Mesendoderm (in vitro differentiated cells): ENCODE results near the gene GMDS.

ENCODE experiments used
- DNase-seq: peaks from one replicate; pipeline ENCODE4 v3.0.0; 2013
- H2AK5ac ChIP-seq: 2 replicates; pipeline ENCODE4 v1.6.1; 2013; ENCODE audit warnings: low read length, inconsistent platforms
- H2BK120ac ChIP-seq: 2 replicates; pipeline ENCODE4 v1.6.1; 2013; ENCODE audit warnings: low read depth, mild to moderate bottlenecking, low read length, moderate library complexity, mixed read lengths
- H2BK15ac ChIP-seq: replicated peaks from 2 replicates; pipeline ENCODE4 v1.6.1; 2013; ENCODE audit warnings: low read depth, mild to moderate bottlenecking, moderate library complexity
- H2BK5ac ChIP-seq: 2 replicates; pipeline ENCODE4 v1.6.1; 2013; ENCODE audit warnings: low read length, inconsistent platforms
- H3K18ac ChIP-seq: 2 replicates; pipeline ENCODE4 v1.6.1; 2013; ENCODE audit warnings: mild to moderate bottlenecking, low read length, mixed read lengths
- H3K23ac ChIP-seq: one replicate; pipeline ENCODE4 v1.6.1; 2013; ENCODE audit warnings: low read length
- H3K27ac ChIP-seq: 2 replicates; pipeline ENCODE4 v1.5.1; 2013; ENCODE audit warnings: low read depth, mild to moderate bottlenecking, inconsistent platforms, low read length, moderate library complexity
- H3K27me3 ChIP-seq: 2 replicates; pipeline ENCODE4 v1.6.1; 2013; ENCODE audit warnings: low read length, control low read depth, mild to moderate bottlenecking, inconsistent platforms; ENCODE audit not compliant: insufficient read depth, poor library complexity
- H3K36me3 ChIP-seq: 2 replicates; pipeline ENCODE4 v1.6.1; 2013; ENCODE audit warnings: low read length, inconsistent platforms; ENCODE audit not compliant: control insufficient read depth, insufficient read depth
- H3K4ac ChIP-seq: one replicate; pipeline ENCODE4 v1.6.1; 2013; ENCODE audit warnings: low read depth, mild to moderate bottlenecking, low read length, moderate library complexity
- H3K4me1 ChIP-seq: 2 replicates; pipeline ENCODE4 v1.6.1; 2013; ENCODE audit warnings: low read depth, low read length, inconsistent platforms; ENCODE audit not compliant: control insufficient read depth
- H3K4me2 ChIP-seq: 2 replicates; pipeline ENCODE4 v1.6.1; 2013; ENCODE audit warnings: low read length
- H3K4me3 ChIP-seq: 2 replicates; pipeline ENCODE4 v1.5.1; 2013; ENCODE audit warnings: mild to moderate bottlenecking, low read length
- H3K56ac ChIP-seq: one replicate; pipeline ENCODE4 v1.6.1; 2013; ENCODE audit warnings: low read length
- H3K79me1 ChIP-seq: 2 replicates; pipeline ENCODE4 v1.6.1; 2013; ENCODE audit warnings: low read length, inconsistent platforms
- H3K79me2 ChIP-seq: 2 replicates; pipeline ENCODE4 v1.6.1; 2013; ENCODE audit warnings: mild to moderate bottlenecking, low read length; ENCODE audit not compliant: control insufficient read depth, insufficient read depth
- H3K9ac ChIP-seq: 2 replicates; pipeline ENCODE4 v1.6.1; 2013; ENCODE audit warnings: low read length, inconsistent platforms
- H4K5ac ChIP-seq: one replicate; pipeline ENCODE4 v1.6.1; 2013; ENCODE audit warnings: low read length
- H4K8ac ChIP-seq: one replicate; pipeline ENCODE4 v1.6.1; 2013; ENCODE audit warnings: low read depth, mild to moderate bottlenecking, control low read depth, low read length, moderate library complexity
- WGBS: extraction: QIAGEN DNeasy Blood & Tissue Kit; methylation state at CpG from one replicate; pipeline ENCODE4 v1.1.7; 2013; ENCODE audit warnings: low lambda C conversion rate, missing lambda C conversion rate; ENCODE audit not compliant: insufficient coverage; ENCODE audit errors: extremely low coverage; 5-methylcytosine and 5-hydroxymethylcytosine counted together

GMDS gene

DNA sequence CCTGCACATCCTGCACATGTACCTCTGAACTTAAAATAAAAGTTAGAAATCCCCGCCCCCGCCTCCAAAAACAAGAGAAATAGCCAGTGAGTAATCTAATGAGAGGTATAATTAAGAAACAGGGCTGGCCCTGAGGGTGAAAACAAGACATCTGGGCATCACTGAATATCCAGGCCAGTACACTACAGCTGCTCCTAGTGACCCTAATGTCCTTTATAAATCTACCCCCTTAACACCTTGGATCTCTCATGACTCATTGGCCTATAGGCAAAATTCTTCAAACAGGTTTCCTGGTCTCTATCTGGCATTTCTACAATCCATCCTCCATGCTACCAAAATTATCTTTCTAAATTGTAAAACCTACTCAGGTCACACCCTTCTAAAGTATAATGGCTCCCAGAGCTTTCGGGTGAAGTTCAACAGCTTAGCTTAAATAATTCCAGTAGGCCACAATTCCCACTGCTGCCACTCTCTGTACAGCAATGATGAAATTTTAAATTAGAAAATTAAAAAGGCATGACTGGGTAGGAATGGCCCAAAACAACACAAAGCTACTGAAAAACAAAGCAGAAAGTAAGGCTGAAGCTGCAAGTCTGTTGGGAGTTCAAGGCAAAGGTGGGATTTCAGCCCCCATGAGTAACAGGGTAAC, 260.9 kb downstream of the GMDS start:
- H3K4me3 ChIP-seq = no peak overlapping the region
- no peak overlapping the region for H2BK5ac ChIP-seq
- no peaks in the 10 kb centered on the region for H3K36me3 ChIP-seq
- H3K4ac ChIP-seq = no peak overlapping the region
- no peaks in the 10 kb centered on the region for H3K79me2 ChIP-seq
- no peak overlapping the region for H2BK120ac ChIP-seq
- H3K27ac ChIP-seq = no peak overlapping the region
- H3K4me2 ChIP-seq = no peak overlapping the region
- WGBS = no CpG with 5 or more reads among the region's 3 CpGs
- no peak overlapping the region for H4K5ac ChIP-seq
- no peak overlapping the region for H3K18ac ChIP-seq
- H4K8ac ChIP-seq = no peak overlapping the region
- no peak overlapping the region for H3K9ac ChIP-seq
- H2AK5ac ChIP-seq = no peak overlapping the region
- H3K79me1 ChIP-seq = no peaks in the 10 kb centered on the region
- H3K4me1 ChIP-seq = no peaks in the 10 kb centered on the region
- H3K23ac ChIP-seq = no peak overlapping the region
- no peaks in the 10 kb centered on the region for H3K27me3 ChIP-seq
- no peak for DNase-seq
- H2BK15ac ChIP-seq = no peak overlapping the region
- no peak overlapping the region for H3K56ac ChIP-seq

GRCh38 chr6:1983850-1984249, 261.6 kb downstream of the GMDS start:
- H3K27me3 ChIP-seq = no peaks in the 10 kb centered on the region
- H2AK5ac ChIP-seq = no peak overlapping the region
- H3K79me2 ChIP-seq = no peaks in the 10 kb centered on the region
- no peaks in the 10 kb centered on the region for H3K79me1 ChIP-seq
- no peaks in the 10 kb centered on the region for H3K4me1 ChIP-seq
- H3K23ac ChIP-seq = no peak overlapping the region
- WGBS = no CpG with 5 or more reads among the region's 1 CpG
- H2BK15ac ChIP-seq = no peak overlapping the region
- no peaks in the 10 kb centered on the region for H3K36me3 ChIP-seq
- no peak for DNase-seq
- no peak overlapping the region for H2BK5ac ChIP-seq
- no peak overlapping the region for H3K9ac ChIP-seq
- H3K56ac ChIP-seq = no peak overlapping the region
- no peak overlapping the region for H2BK120ac ChIP-seq
- no peak overlapping the region for H3K27ac ChIP-seq
- H3K4me2 ChIP-seq = no peak overlapping the region
- no peak overlapping the region for H4K5ac ChIP-seq
- no peak overlapping the region for H3K4ac ChIP-seq
- H3K18ac ChIP-seq = no peak overlapping the region
- no peak overlapping the region for H3K4me3 ChIP-seq
- no peak overlapping the region for H4K8ac ChIP-seq

DNA sequence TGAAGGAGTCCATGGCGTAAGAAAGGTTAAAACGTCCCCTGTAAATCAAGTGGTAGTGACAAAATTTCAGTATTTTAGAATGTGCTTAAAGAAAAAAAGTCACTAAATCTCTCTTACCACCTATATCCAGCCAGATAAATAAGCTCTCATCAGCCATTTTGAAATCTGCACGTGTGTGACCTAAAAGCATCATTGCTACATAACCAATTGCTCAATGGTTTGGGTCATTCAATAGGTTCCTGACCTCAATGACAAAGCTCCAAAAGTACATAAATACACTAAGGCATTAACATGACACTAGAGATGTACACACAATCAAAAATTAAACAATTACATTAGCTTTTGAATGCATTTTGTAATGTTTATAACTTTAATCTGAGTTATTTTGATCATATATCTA, 272.4 kb downstream of the GMDS start:
- no CpG with 5 or more reads among the region's 3 CpGs for WGBS

DNA sequence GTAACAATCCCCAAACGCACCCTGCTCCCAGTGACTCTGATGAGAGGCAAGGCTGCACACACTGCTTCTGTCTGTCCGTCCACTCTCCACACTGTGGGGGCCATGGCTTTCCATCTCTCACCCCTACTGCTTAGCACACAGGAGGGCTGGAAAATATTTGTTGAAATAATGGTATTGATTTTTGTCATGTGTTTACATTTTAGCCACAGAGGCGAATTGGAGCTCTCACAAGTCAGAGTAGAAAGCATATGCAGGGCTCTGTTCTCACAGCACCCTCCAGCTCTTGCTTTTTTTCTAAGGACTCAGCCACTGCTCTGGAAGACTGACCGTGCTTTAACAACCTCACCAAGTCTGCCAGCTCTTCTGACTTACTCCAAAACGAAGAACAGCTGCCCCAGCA, 273.8 kb downstream of the GMDS start:
- Histone ChIP-seq H3K27ac (no peak overlapping the region), H3K79me2 (no peaks in the 10 kb centered on the region), H2BK5ac (no peak overlapping the region), H4K5ac (no peak overlapping the region), H2BK120ac (no peak overlapping the region), H3K4me2 (no peak overlapping the region), H3K27me3 (no peaks in the 10 kb centered on the region), H4K8ac (no peak overlapping the region), H3K4me3 (no peak overlapping the region), H3K18ac (no peak overlapping the region), H3K9ac (no peak overlapping the region), H3K56ac (no peak overlapping the region), H3K4ac (no peak overlapping the region), H2AK5ac (no peak overlapping the region), H2BK15ac (no peak overlapping the region), H3K23ac (no peak overlapping the region), H3K36me3 (no peaks in the 10 kb centered on the region), H3K4me1 (no peaks in the 10 kb centered on the region), H3K79me1 (no peaks in the 10 kb centered on the region)
- DNase-seq = no peak
- WGBS = no CpG with 5 or more reads among the region's 5 CpGs

More for the DNA sequence above, 272.4 kb downstream of the GMDS start:
- Histone ChIP-seq H2BK15ac (no peak overlapping the region), H3K4me1 (no peaks in the 10 kb centered on the region), H3K36me3 (no peaks in the 10 kb centered on the region), H3K18ac (no peak overlapping the region), H4K5ac (no peak overlapping the region), H2BK120ac (no peak overlapping the region), H3K4ac (no peak overlapping the region), H3K23ac (no peak overlapping the region), H2AK5ac (no peak overlapping the region), H3K9ac (no peak overlapping the region), H2BK5ac (no peak overlapping the region), H4K8ac (no peak overlapping the region), H3K79me1 (no peaks in the 10 kb centered on the region), H3K27me3 (no peaks in the 10 kb centered on the region), H3K4me3 (no peak overlapping the region), H3K4me2 (no peak overlapping the region), H3K56ac (no peak overlapping the region), H3K27ac (no peak overlapping the region), H3K79me2 (no peaks in the 10 kb centered on the region)
- no peak for DNase-seq

DNA sequence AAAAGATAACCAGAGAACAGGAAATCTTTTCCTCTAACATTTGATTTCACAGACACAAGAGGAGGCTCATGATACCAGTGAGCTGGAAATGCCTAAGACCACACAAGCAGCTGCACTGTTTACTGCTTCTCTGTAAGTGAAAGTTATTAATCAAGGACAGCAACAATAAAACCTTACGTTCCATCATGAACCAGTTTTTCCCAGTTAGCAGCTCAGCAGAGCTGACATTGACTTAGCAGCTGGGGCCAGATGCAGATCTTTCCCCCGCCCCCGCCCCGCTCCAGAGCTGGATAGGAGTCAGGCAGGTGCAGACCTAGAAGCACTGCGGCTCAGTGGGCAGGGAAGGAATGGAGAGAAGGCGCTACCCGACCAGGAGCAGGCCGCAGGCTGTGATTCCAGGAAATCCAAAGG, 275.2 kb downstream of the GMDS start:
- H3K56ac ChIP-seq = no peak overlapping the region
- H2AK5ac ChIP-seq = no peak overlapping the region
- no peaks in the 10 kb centered on the region for H3K27me3 ChIP-seq
- no peak overlapping the region for H4K5ac ChIP-seq
- H3K9ac ChIP-seq = no peak overlapping the region
- H3K79me2 ChIP-seq = no peaks in the 10 kb centered on the region
- no peak overlapping the region for H3K27ac ChIP-seq
- H3K79me1 ChIP-seq = no peaks in the 10 kb centered on the region
- H3K4ac ChIP-seq = no peak overlapping the region
- no peak overlapping the region for H2BK15ac ChIP-seq
- no peak overlapping the region for H2BK120ac ChIP-seq
- no peak overlapping the region for H3K18ac ChIP-seq
- no peak overlapping the region for H4K8ac ChIP-seq
- no peak overlapping the region for H3K4me2 ChIP-seq
- H3K4me3 ChIP-seq = no peak overlapping the region
- WGBS = no CpG with 5 or more reads among the region's 8 CpGs
- no peak overlapping the region for H2BK5ac ChIP-seq
- no peaks in the 10 kb centered on the region for H3K4me1 ChIP-seq
- DNase-seq = no peak
- no peaks in the 10 kb centered on the region for H3K36me3 ChIP-seq
- no peak overlapping the region for H3K23ac ChIP-seq

GRCh38 chr6:1966713-1967112, 278.7 kb downstream of the GMDS start:
- Histone ChIP-seq H3K4me3 (no peak overlapping the region), H4K5ac (no peak overlapping the region), H2BK5ac (no peak overlapping the region), H3K4me1 (no peaks in the 10 kb centered on the region), H2BK15ac (no peak overlapping the region), H3K36me3 (no peaks in the 10 kb centered on the region), H2AK5ac (no peak overlapping the region), H3K79me2 (no peaks in the 10 kb centered on the region), H3K79me1 (no peaks in the 10 kb centered on the region), H3K27ac (no peak overlapping the region), H3K9ac (no peak overlapping the region), H3K4me2 (no peak overlapping the region), H3K23ac (no peak overlapping the region), H3K4ac (no peak overlapping the region), H3K27me3 (no peaks in the 10 kb centered on the region), H3K18ac (no peak overlapping the region), H2BK120ac (no peak overlapping the region), H3K56ac (no peak overlapping the region), H4K8ac (no peak overlapping the region)
- no CpG with 5 or more reads among the region's 5 CpGs for whole genome bisulfite sequencing
- DNase-seq = no peak
